Upper lobe of right lung (tissue), 1 donor: Measurements from ENCODE around the gene C17orf78. TPM values are rescaled to one million over a fixed set of nuclear protein-coding genes. Genes with fewer than 3 reads are reported as not detected.
A peak's percentile ranks its signal among the peaks of the same experiment; 100 is the strongest.
"Not testable (repeated sequence)": the region's sequence is repeated elsewhere in the genome, so short reads cannot be mapped to it uniquely, and the experiment has no call there.

Source experiments
- ATAC-seq: fragments of 200-7000 bp; cut with Tn5 transposase; one replicate; pipeline ENCODE4 v1.9.1; 2020; ENCODE audit warnings: mild to moderate bottlenecking, moderate library complexity
- DNase-seq: peaks from one replicate; pipeline ENCODE4 v3.0.0-alpha.2; 2020
- H3K27ac ChIP-seq: fragments of 200-600 bp; one replicate; pipeline ENCODE4 v1.8.0; 2022
- H3K27me3 ChIP-seq: fragments of 200-600 bp; one replicate; pipeline ENCODE4 v1.8.0; 2022; ENCODE audit warnings: mild to moderate bottlenecking
- H3K36me3 ChIP-seq: fragments of 200-600 bp; one replicate; pipeline ENCODE4 v1.8.0; 2022
- H3K4me1 ChIP-seq: fragments of 200-600 bp; one replicate; pipeline ENCODE4 v1.8.0; 2022
- H3K4me3 ChIP-seq: fragments of 200-600 bp; one replicate; pipeline ENCODE4 v1.8.0; 2022; ENCODE audit warnings: mild to moderate bottlenecking
- H3K9me3 ChIP-seq: fragments of 200-600 bp; one replicate; pipeline ENCODE4 v1.8.0; 2022
- intact Hi-C: fragments of 100-400 bp; cut with DNase I; formaldehyde crosslinking; loops from one replicate; pipeline ENCODE4 v1.11.0; 2022
- total RNA-seq: library from RNA; stranded (reverse); fragmentation: NEBNext Ultra II Directional; extraction: Animal tissue kit (Norgen Biotek cat#: 25700); gene quantifications from one replicate; pipeline ENCODE4 v1.2.1, GENCODE V29; 2021
- TF ChIP-seq, protein P1 (sequence below): fragments of 200-600 bp; IDR thresholded peaks from one replicate; pipeline ENCODE4 v1.8.0; 2022; ENCODE audit warnings: antibody characterized with exemption
- donor health status: DM: no; HTN: yes; CAD: no; lungs with severe emphysema.

Gene C17orf78
- total RNA-seq, 1 donor from 2014 or later = not detected

DNA sequence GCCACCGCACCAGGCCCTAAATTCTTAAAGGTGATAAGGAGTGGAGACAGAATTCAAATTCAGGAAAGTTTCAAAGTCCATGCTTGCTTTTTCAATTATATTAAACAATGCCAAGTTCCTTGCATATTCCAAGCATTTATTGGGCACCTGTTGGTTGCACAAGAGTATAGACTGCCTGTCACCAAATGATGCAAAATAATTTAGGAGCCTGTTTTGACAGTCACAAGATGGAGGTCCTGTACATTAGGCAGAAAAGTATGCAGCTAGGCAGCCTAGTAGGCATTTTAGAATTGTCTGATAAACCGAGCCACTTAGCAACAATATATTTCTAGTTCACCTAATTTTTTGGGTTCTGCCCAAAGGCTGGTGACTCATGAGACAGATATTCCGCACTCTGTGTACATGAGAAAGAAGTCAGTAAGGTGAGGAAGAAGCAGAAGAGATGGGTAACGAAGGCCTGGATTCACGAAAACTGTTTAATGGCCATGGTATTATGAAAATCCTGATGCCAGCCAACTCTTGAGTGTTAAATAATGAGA, 23.5 kb downstream of the C17orf78 start:
- ATAC-seq (no peak), DNase-seq (no peak)
- H3K9me3 ChIP-seq = no peaks in the 10 kb centered on the region
- intact Hi-C loops = no loop called here
- H3K36me3 ChIP-seq = no peaks in the 10 kb centered on the region
- H3K27me3 ChIP-seq = no peaks in the 10 kb centered on the region
- no peak overlapping the region for H3K4me3 ChIP-seq
- H3K4me1 ChIP-seq = no peaks in the 10 kb centered on the region
- no peak overlapping the region for H3K27ac ChIP-seq
- TF ChIP-seq, protein P1, sequence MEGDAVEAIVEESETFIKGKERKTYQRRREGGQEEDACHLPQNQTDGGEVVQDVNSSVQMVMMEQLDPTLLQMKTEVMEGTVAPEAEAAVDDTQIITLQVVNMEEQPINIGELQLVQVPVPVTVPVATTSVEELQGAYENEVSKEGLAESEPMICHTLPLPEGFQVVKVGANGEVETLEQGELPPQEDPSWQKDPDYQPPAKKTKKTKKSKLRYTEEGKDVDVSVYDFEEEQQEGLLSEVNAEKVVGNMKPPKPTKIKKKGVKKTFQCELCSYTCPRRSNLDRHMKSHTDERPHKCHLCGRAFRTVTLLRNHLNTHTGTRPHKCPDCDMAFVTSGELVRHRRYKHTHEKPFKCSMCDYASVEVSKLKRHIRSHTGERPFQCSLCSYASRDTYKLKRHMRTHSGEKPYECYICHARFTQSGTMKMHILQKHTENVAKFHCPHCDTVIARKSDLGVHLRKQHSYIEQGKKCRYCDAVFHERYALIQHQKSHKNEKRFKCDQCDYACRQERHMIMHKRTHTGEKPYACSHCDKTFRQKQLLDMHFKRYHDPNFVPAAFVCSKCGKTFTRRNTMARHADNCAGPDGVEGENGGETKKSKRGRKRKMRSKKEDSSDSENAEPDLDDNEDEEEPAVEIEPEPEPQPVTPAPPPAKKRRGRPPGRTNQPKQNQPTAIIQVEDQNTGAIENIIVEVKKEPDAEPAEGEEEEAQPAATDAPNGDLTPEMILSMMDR = no peak

DNA sequence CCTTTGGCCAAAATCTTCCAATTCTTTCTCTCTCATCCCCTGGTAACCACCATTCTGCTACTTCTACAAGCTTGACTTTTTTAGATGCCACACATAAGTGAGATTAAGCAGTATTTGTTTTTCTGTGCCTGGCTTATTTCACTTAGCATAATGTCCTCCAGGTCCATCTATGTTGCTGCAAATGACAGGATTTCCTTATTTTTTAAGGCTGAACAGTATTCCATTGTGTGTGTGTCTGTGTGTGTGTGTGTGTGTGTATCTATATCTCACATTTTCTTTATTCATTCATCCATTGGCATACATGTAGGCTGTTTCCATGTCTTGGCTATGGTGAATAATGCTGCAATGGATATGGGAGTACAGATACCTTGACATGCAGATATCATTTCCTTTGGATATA, 24.7 kb downstream of the C17orf78 start:
- DNase-seq = no peak
- H3K27me3 ChIP-seq = no peaks in the 10 kb centered on the region
- H3K36me3 ChIP-seq = no peaks in the 10 kb centered on the region
- H3K4me1 ChIP-seq = peaks cover 7% of the 10 kb centered on the region
- intact Hi-C loops = no loop called here
- no peaks in the 10 kb centered on the region for H3K9me3 ChIP-seq
- ATAC-seq = no peak
- no peak overlapping the region for H3K4me3 ChIP-seq
- no peak overlapping the region for H3K27ac ChIP-seq
- TF ChIP-seq, protein P1 = no peak

DNA sequence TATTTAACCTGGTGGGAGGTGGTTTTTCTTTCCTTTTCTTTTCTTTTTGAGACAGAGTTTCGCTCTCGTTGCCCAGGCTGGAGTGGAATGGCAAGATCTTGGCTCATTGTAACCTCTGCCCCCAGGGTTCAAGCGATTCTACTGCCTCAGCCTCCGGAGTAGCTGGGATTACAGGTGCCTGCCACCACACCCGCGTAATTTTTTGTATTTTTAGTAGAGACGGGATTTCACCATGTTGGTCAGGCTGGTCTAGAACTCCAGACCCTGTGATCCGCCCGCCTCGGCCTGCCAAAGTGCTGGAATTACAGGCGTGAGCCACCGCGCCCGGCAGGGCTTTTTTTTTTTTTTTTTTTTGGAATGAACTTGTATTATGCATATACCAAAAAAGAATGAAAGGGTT, 29.7 kb downstream of the C17orf78 start:
- ATAC-seq, H3K27me3 ChIP-seq, H3K36me3 ChIP-seq, DNase-seq, H3K27ac ChIP-seq, intact Hi-C loops, H3K9me3 ChIP-seq: not testable (repeated sequence)
- peaks cover 10% of the 10 kb centered on the region for H3K4me1 ChIP-seq
- peak overlapping the region; percentile 94 for H3K4me3 ChIP-seq

DNA sequence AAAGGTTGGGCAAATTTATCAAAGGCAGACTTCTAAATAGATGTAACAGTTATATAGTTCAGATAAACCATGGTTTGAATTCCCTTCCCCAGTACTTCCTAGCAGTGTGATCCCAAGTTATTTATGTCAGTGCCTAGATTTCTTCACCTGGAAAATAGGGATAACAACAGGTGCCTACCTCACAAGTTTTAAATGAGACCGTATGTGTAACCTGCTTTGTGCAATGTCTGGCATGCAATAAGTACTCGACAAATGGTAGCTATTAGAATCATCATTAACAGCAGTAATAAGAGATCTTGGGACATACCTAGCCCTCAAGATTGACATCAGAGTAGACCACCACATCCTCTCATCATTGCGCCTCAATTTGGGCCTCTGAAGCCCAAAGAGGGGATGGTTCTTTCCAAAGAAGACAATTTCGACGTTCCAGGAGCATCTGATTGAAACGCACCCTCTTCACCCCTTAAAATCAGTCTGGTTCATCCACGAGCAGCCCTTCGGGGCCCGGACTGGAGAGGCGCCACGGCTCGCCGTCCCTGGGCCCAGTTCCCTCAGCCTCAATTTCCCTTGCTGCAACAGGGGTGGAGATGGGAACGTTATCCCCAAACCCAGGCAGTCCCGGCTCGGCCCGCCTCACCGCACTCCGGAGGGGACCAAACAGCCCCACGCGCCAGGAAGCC, 30.3 kb downstream of the C17orf78 start:
- DNase-seq = no peak

DNA sequence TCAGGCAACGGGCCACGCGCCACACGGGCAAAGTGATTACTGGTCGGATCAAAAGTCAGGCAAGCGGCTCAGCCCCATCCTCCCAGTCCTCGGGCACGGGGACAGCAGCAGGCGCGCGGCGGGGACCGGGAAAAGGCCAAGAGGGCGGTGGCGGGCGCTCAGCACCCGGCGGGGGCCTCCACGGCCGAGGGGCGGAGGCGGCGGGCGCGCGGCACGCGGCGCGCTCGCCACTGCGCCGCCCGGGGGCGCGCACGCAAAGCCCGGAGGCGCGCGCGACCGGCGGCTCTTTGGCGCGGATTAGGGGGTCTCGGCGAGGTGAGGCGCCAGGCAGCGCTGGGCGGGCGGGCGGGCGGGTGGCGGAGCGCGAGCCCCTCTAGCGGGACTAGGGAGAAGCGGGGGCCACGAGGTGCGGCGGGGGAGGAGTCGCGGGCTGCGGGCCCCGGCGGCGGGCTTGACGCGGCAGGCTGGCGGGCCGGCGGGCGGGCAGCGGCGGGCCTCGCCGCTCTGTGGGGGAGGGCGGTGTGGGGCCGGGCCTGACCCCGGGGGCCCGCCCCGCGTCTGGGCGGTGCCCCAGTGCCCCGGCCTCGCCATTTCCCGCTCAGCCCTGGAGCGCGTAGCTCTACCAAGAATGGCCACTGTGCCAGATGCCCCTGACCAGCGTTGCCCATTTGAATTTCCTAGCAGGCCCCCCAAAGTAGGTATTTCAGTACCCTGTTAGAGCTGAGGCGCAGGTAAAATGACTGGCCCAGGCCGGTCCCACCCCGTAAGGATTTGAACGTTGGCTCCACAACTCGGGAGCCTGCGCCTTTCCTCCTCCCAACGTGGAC, 31.1 kb downstream of the C17orf78 start, which contains the start of the genes ACACA and TADA2A:
TSS of gene ACACA (minus strand) at position 202 of the 827 bp plus-strand sequence. CDS start 537 bp downstream, outside the sequence.
TSS of gene TADA2A (plus strand) at position 252 of the 827 bp plus-strand sequence. CDS start 4,480 bp downstream, outside the sequence.
- intact Hi-C loops = no loop called here
- no peaks in the 10 kb centered on the region for H3K27me3 ChIP-seq
- peak within 1 kb of the TSS; percentile 97 for H3K27ac ChIP-seq
- peak within 1 kb of the TSS; percentile 94 for H3K4me3 ChIP-seq
- no peaks in the 10 kb centered on the region for H3K9me3 ChIP-seq
- peak; percentile 93 for DNase-seq
- ATAC-seq = peak; percentile 97
- TF ChIP-seq, protein P1 = no peak
- peaks cover 7% of the 10 kb centered on the region for H3K36me3 ChIP-seq
- peaks cover 10% of the 10 kb centered on the region for H3K4me1 ChIP-seq

More for the DNA sequence above, 30.3 kb downstream of the C17orf78 start:
- H3K36me3 ChIP-seq = no peaks in the 10 kb centered on the region
- H3K4me1 ChIP-seq = peaks cover 10% of the 10 kb centered on the region
- peak overlapping the region; percentile 97 for H3K27ac ChIP-seq
- no peaks in the 10 kb centered on the region for H3K9me3 ChIP-seq
- H3K27me3 ChIP-seq = no peaks in the 10 kb centered on the region
- ATAC-seq = no peak
- intact Hi-C loops = no loop called here
- H3K4me3 ChIP-seq = peak overlapping the region; percentile 94
- TF ChIP-seq, protein P1 = no peak

DNA sequence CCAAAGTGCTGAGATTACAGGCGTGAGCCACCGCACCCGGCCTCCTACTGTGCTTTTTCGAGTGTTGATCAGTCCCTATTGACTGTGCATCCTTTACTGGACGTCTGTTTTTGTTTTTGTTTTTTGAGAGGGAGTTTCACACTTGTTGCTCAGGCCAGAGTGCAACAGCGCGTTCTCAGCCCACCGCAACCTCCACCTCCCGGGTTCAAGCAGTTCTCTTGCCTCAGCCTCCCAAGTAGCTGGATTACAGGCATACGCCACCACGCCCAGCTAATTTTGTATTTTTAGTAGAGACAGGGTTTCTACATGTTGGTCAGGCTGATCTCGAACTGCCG, 32.3 kb downstream of the C17orf78 start:
- Histone ChIP-seq H3K4me1 (peaks cover 10% of the 10 kb centered on the region), H3K4me3 (peak overlapping the region; percentile 94), H3K36me3 (peaks cover 20% of the 10 kb centered on the region)
- ATAC-seq, H3K27me3 ChIP-seq, H3K9me3 ChIP-seq, H3K27ac ChIP-seq, DNase-seq, intact Hi-C loops: not testable (repeated sequence)
